A549 (cell line): ENCODE data around the gene CYP2D6.

ENCODE experiments used
- CEBPB ChIP-seq, 2 experiments: fragments of >200 bp in 1 of 2; sonication (Bioruptor Twin) in 1 of 2; formaldehyde crosslinking in 1 of 2; IDR thresholded peaks; 2 replicates each; pipeline ENCODE4 v1.6.1; 2012 to 2016
- EHMT2 ChIP-seq: fragments of 200-600 bp; sonication (generic); IDR thresholded peaks from 2 replicates; pipeline ENCODE4 v1.6.1; 2016; ENCODE audit warnings: antibody characterized with exemption, low read depth, mild to moderate bottlenecking, moderate library complexity
- FOXS1 ChIP-seq: fragments of 250-450 bp; sonication (Bioruptor Pico); IDR thresholded peaks from 2 replicates; pipeline ENCODE4 v1.5.0; 2020; ENCODE audit warnings: mild to moderate bottlenecking, moderate library complexity
- KDM1A ChIP-seq: fragments of 200-600 bp; sonication (generic); IDR thresholded peaks from 2 replicates; pipeline ENCODE4 v1.6.1; 2016; ENCODE audit warnings: low read depth, mild to moderate bottlenecking
- MAZ ChIP-seq: fragments of 150-350 bp; IDR thresholded peaks from 2 replicates; pipeline ENCODE4 v1.6.1; 2014; ENCODE audit warnings: antibody characterized with exemption, low read depth, low read length, borderline replicate concordance
- POLR2A ChIP-seq: IDR thresholded peaks from 2 replicates; pipeline ENCODE4 v1.6.1; 2012; ENCODE audit warnings: mild to moderate bottlenecking, low read length
- RAD21 ChIP-seq, 2 experiments: fragments of >200 bp in 1 of 2; sonication (Bioruptor Twin) in 1 of 2; formaldehyde crosslinking in 1 of 2; IDR thresholded peaks in 1 of 2; conservative IDR thresholded peaks in 1 of 2; 2 replicates in 1 of 2; 3 replicates in 1 of 2; pipeline ENCODE4 v1.6.1; 2012 to 2018; ENCODE audit warnings: inconsistent platforms in 1 of 2
- SREBF2 ChIP-seq: fragments of 450-650 bp; IDR thresholded peaks from 2 replicates; pipeline ENCODE4 v1.6.1; 2014; ENCODE audit warnings: mild to moderate bottlenecking, moderate library complexity
- TF ChIP-seq, protein P1 (sequence below): fragments of >200 bp; sonication (Bioruptor Twin); formaldehyde crosslinking; IDR thresholded peaks from 3 replicates; pipeline ENCODE4 v1.5.1; 2016
- TF ChIP-seq, protein P2 (sequence below): fragments of >200 bp; sonication (Bioruptor Twin); formaldehyde crosslinking; IDR thresholded peaks from 3 replicates; pipeline ENCODE4 v1.6.1; 2016
- TF ChIP-seq, protein P3 (sequence below): fragments of 250-450 bp; sonication (Bioruptor Pico); IDR thresholded peaks from 2 replicates; pipeline ENCODE4 v1.5.0; 2021; ENCODE audit warnings: mild to moderate bottlenecking, moderate library complexity, borderline replicate concordance
- TF ChIP-seq, protein P4 (sequence below): IDR thresholded peaks from 2 replicates; pipeline ENCODE4 v1.6.1; 2012

- TF ChIP-seq, protein P1, sequence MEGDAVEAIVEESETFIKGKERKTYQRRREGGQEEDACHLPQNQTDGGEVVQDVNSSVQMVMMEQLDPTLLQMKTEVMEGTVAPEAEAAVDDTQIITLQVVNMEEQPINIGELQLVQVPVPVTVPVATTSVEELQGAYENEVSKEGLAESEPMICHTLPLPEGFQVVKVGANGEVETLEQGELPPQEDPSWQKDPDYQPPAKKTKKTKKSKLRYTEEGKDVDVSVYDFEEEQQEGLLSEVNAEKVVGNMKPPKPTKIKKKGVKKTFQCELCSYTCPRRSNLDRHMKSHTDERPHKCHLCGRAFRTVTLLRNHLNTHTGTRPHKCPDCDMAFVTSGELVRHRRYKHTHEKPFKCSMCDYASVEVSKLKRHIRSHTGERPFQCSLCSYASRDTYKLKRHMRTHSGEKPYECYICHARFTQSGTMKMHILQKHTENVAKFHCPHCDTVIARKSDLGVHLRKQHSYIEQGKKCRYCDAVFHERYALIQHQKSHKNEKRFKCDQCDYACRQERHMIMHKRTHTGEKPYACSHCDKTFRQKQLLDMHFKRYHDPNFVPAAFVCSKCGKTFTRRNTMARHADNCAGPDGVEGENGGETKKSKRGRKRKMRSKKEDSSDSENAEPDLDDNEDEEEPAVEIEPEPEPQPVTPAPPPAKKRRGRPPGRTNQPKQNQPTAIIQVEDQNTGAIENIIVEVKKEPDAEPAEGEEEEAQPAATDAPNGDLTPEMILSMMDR = no peak
- TF ChIP-seq CEBPB (IDR thresholded peaks at IDR 0.05) (no peak), POLR2A (no peak), SREBF2 (no peak), RAD21 (conservative IDR thresholded peaks at IDR 0.05 in 1 of 2, IDR thresholded peaks at IDR 0.05 in 1 of 2) (no peak), EHMT2 (no peak), FOXS1 (CRISPR knock-in tag) (no peak), KDM1A (no peak), MAZ (no peak)
- TF ChIP-seq, protein P2, sequence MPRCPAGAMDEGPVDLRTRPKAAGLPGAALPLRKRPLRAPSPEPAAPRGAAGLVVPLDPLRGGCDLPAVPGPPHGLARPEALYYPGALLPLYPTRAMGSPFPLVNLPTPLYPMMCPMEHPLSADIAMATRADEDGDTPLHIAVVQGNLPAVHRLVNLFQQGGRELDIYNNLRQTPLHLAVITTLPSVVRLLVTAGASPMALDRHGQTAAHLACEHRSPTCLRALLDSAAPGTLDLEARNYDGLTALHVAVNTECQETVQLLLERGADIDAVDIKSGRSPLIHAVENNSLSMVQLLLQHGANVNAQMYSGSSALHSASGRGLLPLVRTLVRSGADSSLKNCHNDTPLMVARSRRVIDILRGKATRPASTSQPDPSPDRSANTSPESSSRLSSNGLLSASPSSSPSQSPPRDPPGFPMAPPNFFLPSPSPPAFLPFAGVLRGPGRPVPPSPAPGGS = no peak
- TF ChIP-seq, protein P3, sequence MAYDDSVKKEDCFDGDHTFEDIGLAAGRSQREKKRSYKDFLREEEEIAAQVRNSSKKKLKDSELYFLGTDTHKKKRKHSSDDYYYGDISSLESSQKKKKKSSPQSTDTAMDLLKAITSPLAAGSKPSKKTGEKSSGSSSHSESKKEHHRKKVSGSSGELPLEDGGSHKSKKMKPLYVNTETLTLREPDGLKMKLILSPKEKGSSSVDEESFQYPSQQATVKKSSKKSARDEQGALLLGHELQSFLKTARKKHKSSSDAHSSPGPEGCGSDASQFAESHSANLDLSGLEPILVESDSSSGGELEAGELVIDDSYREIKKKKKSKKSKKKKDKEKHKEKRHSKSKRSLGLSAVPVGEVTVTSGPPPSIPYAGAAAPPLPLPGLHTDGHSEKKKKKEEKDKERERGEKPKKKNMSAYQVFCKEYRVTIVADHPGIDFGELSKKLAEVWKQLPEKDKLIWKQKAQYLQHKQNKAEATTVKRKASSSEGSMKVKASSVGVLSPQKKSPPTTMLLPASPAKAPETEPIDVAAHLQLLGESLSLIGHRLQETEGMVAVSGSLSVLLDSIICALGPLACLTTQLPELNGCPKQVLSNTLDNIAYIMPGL (CRISPR knock-in tag) = no peak
- TF ChIP-seq, protein P4, sequence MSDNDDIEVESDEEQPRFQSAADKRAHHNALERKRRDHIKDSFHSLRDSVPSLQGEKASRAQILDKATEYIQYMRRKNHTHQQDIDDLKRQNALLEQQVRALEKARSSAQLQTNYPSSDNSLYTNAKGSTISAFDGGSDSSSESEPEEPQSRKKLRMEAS = no peak
Measured at GRCh38 chr22:42170946-42171345, 40.3 kb upstream of the CYP2D6 start.
